ENCODE results near the gene SBSN. TPM values are rescaled to one million over a fixed set of nuclear protein-coding genes. Genes with fewer than 3 reads are reported as not detected.
A peak's percentile ranks its signal among the peaks of the same experiment; 100 is the strongest.

The SBSN gene
- total RNA-seq, 1 donor from 2014 or later = 0.18 TPM

DNA sequence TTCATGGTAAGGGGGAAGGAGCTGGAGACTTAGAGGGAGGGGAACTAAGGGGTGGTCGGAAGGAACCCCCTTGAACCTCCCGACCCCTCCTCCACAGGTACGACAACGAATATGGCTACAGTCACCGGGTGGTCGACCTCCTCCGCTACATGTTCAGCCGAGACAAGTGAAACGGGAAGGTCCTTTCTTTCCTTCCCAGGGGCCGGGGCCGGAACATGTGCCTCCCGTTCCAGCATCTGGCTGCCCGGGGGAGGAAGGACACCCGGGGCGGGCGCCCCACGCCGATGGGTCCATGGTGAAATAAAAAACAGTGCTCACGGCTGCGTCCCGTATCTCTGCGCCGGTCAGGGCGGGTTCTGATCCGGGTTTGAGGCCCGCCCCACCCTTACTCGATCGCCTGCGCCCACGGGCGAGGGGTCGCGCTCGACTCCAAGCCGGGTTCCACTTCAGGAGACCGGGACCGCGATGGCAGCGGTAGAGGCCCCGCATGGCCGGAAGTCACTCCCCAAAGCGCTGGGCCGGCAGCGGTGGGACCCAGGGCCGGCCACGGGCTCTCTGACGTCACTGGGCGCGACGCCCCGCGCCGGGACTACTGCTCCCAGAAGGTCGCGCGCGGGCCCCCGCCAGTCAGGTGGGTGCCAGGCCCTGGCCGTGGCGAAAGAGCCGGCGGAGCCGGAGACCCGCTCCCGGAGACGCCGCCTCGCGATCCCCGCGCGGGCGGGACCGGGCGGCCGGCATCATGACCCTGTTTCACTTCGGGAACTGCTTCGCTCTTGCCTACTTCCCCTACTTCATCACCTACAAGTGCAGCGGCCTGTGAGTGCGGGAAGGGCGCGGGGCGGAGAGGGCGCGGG lies 17.1 kb upstream of the SBSN start, which contains the start of gene TMEM147:
TSS of gene TMEM147 (plus strand) at position 626 of the 854 bp plus-strand sequence. CDS start at position 740, 114 bp downstream.
- peaks cover 23% of the 10 kb centered on the region for H3K36me3 Mint-ChIP-seq (ENCODE audit: low read depth, unreplicated experiment)

DNA sequence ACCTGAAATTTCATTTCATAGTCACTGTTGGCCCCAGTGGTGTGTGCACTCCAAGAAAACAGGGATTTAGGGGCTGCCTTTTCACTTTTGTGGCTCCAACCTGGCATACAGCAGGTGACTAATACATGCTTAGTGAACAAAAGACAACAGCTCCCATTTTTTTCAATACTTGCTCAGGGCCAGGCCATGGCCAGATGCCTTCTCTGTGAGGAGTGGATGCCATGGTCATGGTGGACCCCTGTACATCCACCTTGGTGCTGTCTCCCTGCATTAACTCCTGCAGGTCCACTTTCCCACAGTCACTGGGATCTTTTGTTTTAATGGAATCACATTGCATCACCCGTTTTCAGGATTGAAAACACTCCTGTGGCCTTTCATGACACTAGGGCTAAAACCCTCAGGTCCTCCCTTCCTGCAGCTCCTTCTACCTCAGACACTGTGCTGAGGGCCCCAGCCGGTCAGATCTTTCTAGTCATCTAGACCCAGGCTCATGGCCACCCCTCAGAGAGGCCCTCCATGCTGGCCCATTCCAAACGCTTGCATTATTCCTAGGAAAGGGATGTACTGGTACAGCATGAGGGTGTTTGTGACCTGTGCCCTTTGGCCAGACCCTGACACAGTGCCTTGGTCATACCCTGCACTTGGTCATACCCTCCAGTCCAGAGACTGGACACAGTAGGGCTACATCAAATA lies 16.1 kb upstream of the SBSN start:
- H3K27ac ChIP-seq (ENCODE audit: low read depth, low read length) = peak overlapping the region; percentile 88
- H2AFZ ChIP-seq (ENCODE audit: low read depth, low read length) = peak overlapping the region; percentile 90
- H3K4me3 ChIP-seq (ENCODE audit: insufficient read depth, low read depth, low read length) = peak overlapping the region; percentile 88
- no peaks in the 10 kb centered on the region for H3K9me3 Mint-ChIP-seq (ENCODE audit: unreplicated experiment)
- no peaks in the 10 kb centered on the region for H3K27me3 Mint-ChIP-seq (ENCODE audit: low read depth, unreplicated experiment)
- H3K9ac ChIP-seq (ENCODE audit: low read length) = peak overlapping the region; percentile 95
- peaks cover 15% of the 10 kb centered on the region for H3K4me1 ChIP-seq (ENCODE audit: insufficient read depth, low read length)
- H3K4me1 Mint-ChIP-seq (ENCODE audit: low read depth, unreplicated experiment) = peaks cover 8% of the 10 kb centered on the region
- no peak for TF ChIP-seq EZH2 (IDR thresholded peaks at IDR 0.05; ENCODE audit: insufficient read depth, low read length)
- TF ChIP-seq, protein P1, sequence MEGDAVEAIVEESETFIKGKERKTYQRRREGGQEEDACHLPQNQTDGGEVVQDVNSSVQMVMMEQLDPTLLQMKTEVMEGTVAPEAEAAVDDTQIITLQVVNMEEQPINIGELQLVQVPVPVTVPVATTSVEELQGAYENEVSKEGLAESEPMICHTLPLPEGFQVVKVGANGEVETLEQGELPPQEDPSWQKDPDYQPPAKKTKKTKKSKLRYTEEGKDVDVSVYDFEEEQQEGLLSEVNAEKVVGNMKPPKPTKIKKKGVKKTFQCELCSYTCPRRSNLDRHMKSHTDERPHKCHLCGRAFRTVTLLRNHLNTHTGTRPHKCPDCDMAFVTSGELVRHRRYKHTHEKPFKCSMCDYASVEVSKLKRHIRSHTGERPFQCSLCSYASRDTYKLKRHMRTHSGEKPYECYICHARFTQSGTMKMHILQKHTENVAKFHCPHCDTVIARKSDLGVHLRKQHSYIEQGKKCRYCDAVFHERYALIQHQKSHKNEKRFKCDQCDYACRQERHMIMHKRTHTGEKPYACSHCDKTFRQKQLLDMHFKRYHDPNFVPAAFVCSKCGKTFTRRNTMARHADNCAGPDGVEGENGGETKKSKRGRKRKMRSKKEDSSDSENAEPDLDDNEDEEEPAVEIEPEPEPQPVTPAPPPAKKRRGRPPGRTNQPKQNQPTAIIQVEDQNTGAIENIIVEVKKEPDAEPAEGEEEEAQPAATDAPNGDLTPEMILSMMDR (IDR thresholded peaks at IDR 0.05; ENCODE audit: insufficient read depth, low read depth, low read length) = no peak
- no peaks in the 10 kb centered on the region for H3K36me3 ChIP-seq (ENCODE audit: insufficient read depth, low read length)
- no peak for DNase-seq (ENCODE audit: low read depth)
- no peaks in the 10 kb centered on the region for H3K27me3 ChIP-seq (ENCODE audit: insufficient read depth, low read length)
- peaks cover 39% of the 10 kb centered on the region for H3K79me2 ChIP-seq (ENCODE audit: insufficient read depth, low read length)
- peak overlapping the region; percentile 59 for H3K27ac Mint-ChIP-seq (ENCODE audit: unreplicated experiment)
- no peaks in the 10 kb centered on the region for H3K9me3 ChIP-seq (ENCODE audit: insufficient read depth, low read depth, low read length)
- H4K20me1 ChIP-seq (ENCODE audit: insufficient read depth, low read length) = peaks cover 12% of the 10 kb centered on the region
- peaks cover 23% of the 10 kb centered on the region for H3K36me3 Mint-ChIP-seq (ENCODE audit: low read depth, unreplicated experiment)
- FAIRE-seq = no peak
- H3K4me3 Mint-ChIP-seq (ENCODE audit: unreplicated experiment) = peak overlapping the region; percentile 90
- H3K4me2 ChIP-seq (ENCODE audit: low read length) = peak overlapping the region; percentile 98

More for the DNA sequence above, 17.1 kb upstream of the SBSN start, which contains the start of gene TMEM147:
- TF ChIP-seq, protein P1 (IDR thresholded peaks at IDR 0.05; ENCODE audit: insufficient read depth, low read depth, low read length) = no peak
- no peak for TF ChIP-seq EZH2 (IDR thresholded peaks at IDR 0.05; ENCODE audit: insufficient read depth, low read length)
- H3K9ac ChIP-seq (ENCODE audit: low read length) = peak within 1 kb of the TSS; percentile 95
- H3K4me3 ChIP-seq (ENCODE audit: insufficient read depth, low read depth, low read length) = peak within 1 kb of the TSS; percentile 88
- peak within 1 kb of the TSS; percentile 88 for H3K27ac ChIP-seq (ENCODE audit: low read depth, low read length)
- Mint-ChIP-seq H3K27me3 (ENCODE audit: low read depth, unreplicated experiment) (no peaks in the 10 kb centered on the region), H3K9me3 (ENCODE audit: unreplicated experiment) (no peaks in the 10 kb centered on the region), H3K4me3 (ENCODE audit: unreplicated experiment) (peak within 1 kb of the TSS; percentile 90), H3K27ac (ENCODE audit: unreplicated experiment) (peak within 1 kb of the TSS; percentile 79), H3K4me1 (ENCODE audit: low read depth, unreplicated experiment) (peaks cover 8% of the 10 kb centered on the region)
- H3K9me3 ChIP-seq (ENCODE audit: insufficient read depth, low read depth, low read length) = no peaks in the 10 kb centered on the region
- peak; percentile 72 for DNase-seq (ENCODE audit: low read depth)
- H4K20me1 ChIP-seq (ENCODE audit: insufficient read depth, low read length) = peaks cover 21% of the 10 kb centered on the region
- no peaks in the 10 kb centered on the region for H3K27me3 ChIP-seq (ENCODE audit: insufficient read depth, low read length)
- H3K36me3 ChIP-seq (ENCODE audit: insufficient read depth, low read length) = no peaks in the 10 kb centered on the region
- no peak for FAIRE-seq
- H2AFZ ChIP-seq (ENCODE audit: low read depth, low read length) = peak within 1 kb of the TSS; percentile 90
- peak within 1 kb of the TSS; percentile 98 for H3K4me2 ChIP-seq (ENCODE audit: low read length)
- H3K4me1 ChIP-seq (ENCODE audit: insufficient read depth, low read length) = peaks cover 15% of the 10 kb centered on the region
- peaks cover 39% of the 10 kb centered on the region for H3K79me2 ChIP-seq (ENCODE audit: insufficient read depth, low read length)
